Gastrocnemius medialis (tissue), 4 donors: Measurements from ENCODE around the gene PGA3.

Source experiments
- CTCF ChIP-seq, 5 experiments: fragments of 450-650 bp in 3 of 5; fragments of 200-600 bp in 2 of 5; sonication (generic) in 2 of 5; IDR thresholded peaks in 4 of 5; conservative IDR thresholded peaks in 1 of 5; 1 replicate in 4 of 5; 2 replicates in 1 of 5; pipeline ENCODE4 v1.5.1; 2016 to 2019; ENCODE audit warnings: antibody characterized with exemption in 5 of 5, mild to moderate bottlenecking in 3 of 5, moderate library complexity in 3 of 5
- POLR2A ChIP-seq, 2 donors: fragments of 450-650 bp; IDR thresholded peaks; one replicate each; pipeline ENCODE4 v1.6.1; 2017; ENCODE audit warnings: antibody characterized with exemption in 2 of 2, mild to moderate bottlenecking in 2 of 2, moderate library complexity in 2 of 2

GRCh38 chr11:61172888-61173287, 30.4 kb upstream of the PGA3 start:
- TF ChIP-seq CTCF (IDR thresholded peaks at IDR 0.05 in 4 of 5, conservative IDR thresholded peaks at IDR 0.05 in 1 of 5) (no peak), POLR2A (IDR thresholded peaks at IDR 0.05) (no peak)
